ENCODE results near the gene VANGL2. TPM values are rescaled to one million over a fixed set of nuclear protein-coding genes. Genes with fewer than 3 reads are reported as not detected.

VANGL2 gene
- total and polyA plus RNA-seq, 2 of the 4 experiments (the other 2 are of a cell fraction) = 0.36 to 3.6 TPM

GRCh38 chr1:160370561-160371345, 29.6 kb upstream of the VANGL2 start:
- Histone ChIP-seq H3K9me1 (ENCODE audit: insufficient read depth, low read length) (no peaks in the 10 kb centered on the region), H2AFZ (replicated peaks; ENCODE audit: low read length, poor library complexity) (peak overlapping the region; percentile 23), H3K9me3 (ENCODE audit: control insufficient read depth, insufficient read depth, low read length) (no peaks in the 10 kb centered on the region), H4K8ac (ENCODE audit: low read depth in 2 of 2, low read length in 2 of 2) (no peak overlapping the region), H3K27ac (ENCODE audit: insufficient read depth, low read length) (no peak overlapping the region), H3K4ac (ENCODE audit: low read depth, low read length) (no peak overlapping the region), H3K18ac (ENCODE audit: low read depth, low read length) (no peak overlapping the region), H2BK120ac (ENCODE audit: low read depth, low read length) (no peak overlapping the region), H3K4me1 (ENCODE audit: control insufficient read depth, insufficient read depth, low read length) (no peaks in the 10 kb centered on the region), H3K14ac (replicated peaks; ENCODE audit: low read depth, low read length) (no peak overlapping the region), H3K4me2 (ENCODE audit: low read depth, low read length) (no peak overlapping the region), H4K5ac (ENCODE audit: low read depth, low read length) (no peak overlapping the region), H3K9ac (ENCODE audit: low read depth, low read length) (no peak overlapping the region), H4K91ac (ENCODE audit: insufficient read depth, low read depth, low read length) (no peak overlapping the region), H3K79me1 (ENCODE audit: low read depth in 1 of 2, low read length in 2 of 2) (no peaks in the 10 kb centered on the region), H3K36me3 (ENCODE audit: control insufficient read depth, insufficient read depth, low read length) (no peaks in the 10 kb centered on the region), H2BK20ac (ENCODE audit: low read depth, low read length) (no peak overlapping the region), H2AK9ac (replicated peaks; ENCODE audit: low read depth, low read length, poor library complexity) (no peak overlapping the region), H4K20me1 (ENCODE audit: insufficient read depth, low read length) (no peaks in the 10 kb centered on the region), H2BK15ac (ENCODE audit: low read depth, low read length) (no peak overlapping the region), H2AK5ac (ENCODE audit: low read depth, low read length) (no peak overlapping the region), H3K56ac (ENCODE audit: extremely low read depth, insufficient read depth, low read length) (no peak overlapping the region), H3K4me3 (ENCODE audit: insufficient read depth, low read depth, low read length) (no peak overlapping the region), H2BK5ac (ENCODE audit: low read depth, low read length, poor library complexity, severe bottlenecking) (no peak overlapping the region), H3K23ac (ENCODE audit: low read depth, low read length) (no peak overlapping the region), H3K27me3 (ENCODE audit: control insufficient read depth, insufficient read depth, low read length) (peaks cover 6% of the 10 kb centered on the region; the same call in 1 of the 2 replicates)
- dilution Hi-C loops (cut with HindIII; ENCODE audit: low sequenced_read_pairs, unreplicated experiment) (no loop called here), in situ Hi-C loops (cut with MboI; ENCODE audit: low sequenced_read_pairs) (loop anchor here (10.0 kb wide), 1 partner anchor 436 kb away; no protein-coding TSS in a partner anchor), intact Hi-C loops (cut with micrococcal nuclease) (loop anchor here (10.0 kb wide), 1 partner anchor 426 kb away; the partner anchor contains the start of gene IGSF9)
- ATAC-seq (ENCODE audit: low read depth) = no peak
- CTCF ChIA-PET = no interaction called here
- no TSS peak for BruUV-seq (replicated peaks)
- DNase-seq = no peak
- POLR2A ChIA-PET (ENCODE audit: unreplicated experiment) = no interaction called here
- 57% methylated on average over 27 of the region's 42 CpGs; no CpG with 5 or more reads in 1 of the 2 experiments for WGBS, 2 experiments (ENCODE audit: extremely low coverage in 2 of 2, insufficient read length in 1 of 2)
- no peak for TF ChIP-seq RFX5 (IDR thresholded peaks at IDR 0.05; ENCODE audit: low read depth, low read length)
- TF ChIP-seq CTCF (conservative IDR thresholded peaks at IDR 0.05; ENCODE audit: low read depth, low read length) = no peak
- TF ChIP-seq FOS (IDR thresholded peaks at IDR 0.05; ENCODE audit: low read depth, low read length) = no peak
- TF ChIP-seq POLR2A (IDR thresholded peaks at IDR 0.05; ENCODE audit: low read depth, low read length) = no peak
- no peak for TF ChIP-seq SMC3 (IDR thresholded peaks at IDR 0.05; ENCODE audit: low read depth, low read length)
- TF ChIP-seq MAFK (IDR thresholded peaks at IDR 0.05; ENCODE audit: low read depth, low read length) = no peak
- TF ChIP-seq MXI1 (IDR thresholded peaks at IDR 0.05; ENCODE audit: borderline replicate concordance, low read depth, low read length) = no peak
- no peak for TF ChIP-seq RAD21 (IDR thresholded peaks at IDR 0.05; ENCODE audit: low read length)
- TF ChIP-seq RCOR1 (IDR thresholded peaks at IDR 0.05; ENCODE audit: insufficient replicate concordance, low read length) = no peak
- TF ChIP-seq CEBPB (IDR thresholded peaks at IDR 0.05; ENCODE audit: low read depth, low read length) = no peak
- TF ChIP-seq BHLHE40 (IDR thresholded peaks at IDR 0.05; ENCODE audit: low read depth, low read length) = no peak
- no peak for TF ChIP-seq USF2 (IDR thresholded peaks at IDR 0.05; ENCODE audit: low read depth, low read length)
- TF ChIP-seq CHD1 (IDR thresholded peaks at IDR 0.05; ENCODE audit: low read depth, low read length) = no peak
- TF ChIP-seq NFE2L2 (IDR thresholded peaks at IDR 0.05; ENCODE audit: low read depth, low read length) = no peak
- TF ChIP-seq ELK1 (IDR thresholded peaks at IDR 0.05; ENCODE audit: borderline replicate concordance, low read depth, low read length) = no peak

Measured in IMR-90 (cell line).